HepG2 (cell line): ENCODE data around the gene MBLAC1. TPM values are rescaled to one million over a fixed set of nuclear protein-coding genes. Genes with fewer than 3 reads are reported as not detected.
A peak's percentile ranks its signal among the peaks of the same experiment; 100 is the strongest.

Experiments
- CREB1 ChIP-seq, 2 experiments: fragments of 450-650 bp in 1 of 2; IDR thresholded peaks; 2 replicates each; pipeline ENCODE4 v1.6.1; 2016 to 2017; ENCODE audit warnings: control low read depth in 1 of 2, mild to moderate bottlenecking in 1 of 2, missing compliant biosample characterization in 1 of 2, missing genetic modification characterization in 1 of 2
- ERF ChIP-seq: IDR thresholded peaks from 2 replicates; pipeline ENCODE4 v1.6.1; 2018; ENCODE audit warnings: missing biosample characterization, missing genetic modification reagents
- KLF16 ChIP-seq, 2 experiments: sonication (generic) in 1 of 2; formaldehyde crosslinking in 1 of 2; IDR thresholded peaks; 2 replicates each; pipeline versions ENCODE4 v1.6.1 to v1.8.0; 2016 to 2023; ENCODE audit warnings: missing genetic modification reagents in 2 of 2, missing compliant biosample characterization in 1 of 2
- MAFK ChIP-seq, 2 experiments: IDR thresholded peaks in 1 of 2; conservative IDR thresholded peaks in 1 of 2; 2 replicates each; pipeline ENCODE4 v1.6.1; 2011; ENCODE audit warnings: improper control_type of control experiment in 2 of 2, low read length in 2 of 2
- SSRP1 ChIP-seq: IDR thresholded peaks from 2 replicates; pipeline ENCODE4 v1.6.1; 2016; ENCODE audit warnings: control low read depth
- ZFP36L1 ChIP-seq: sonication (generic); formaldehyde crosslinking; IDR thresholded peaks from 2 replicates; pipeline ENCODE4 v1.8.0; 2022; ENCODE audit warnings: mild to moderate bottlenecking, missing genetic modification reagents, moderate library complexity
- ZNF629 ChIP-seq: sonication (generic); formaldehyde crosslinking; conservative IDR thresholded peaks from 2 replicates; pipeline ENCODE4 v1.5.0; 2020; ENCODE audit warnings: missing genetic modification reagents
- ZNF776 ChIP-seq: sonication (generic); formaldehyde crosslinking; IDR thresholded peaks from 2 replicates; pipeline ENCODE4 v1.4.0; 2020; ENCODE audit warnings: mild to moderate bottlenecking, missing genetic modification reagents
- ZSCAN9 ChIP-seq: IDR thresholded peaks from 2 replicates; pipeline ENCODE4 v1.6.1; 2016; ENCODE audit warnings: borderline replicate concordance
- polyA plus RNA-seq, 8 experiments: library from polyadenylated mRNA; depleted of rRNA in 3 of 8; stranded (reverse) in 7 of 8; unstranded in 1 of 8; fragments of >200 nt; fragmentation: Illumina TruSeq in 4 of 8; extraction: Trizol in 4 of 8; gene quantifications; 2 replicates each; pipeline versions ENCODE4 v1.2.1 to v1.2.3, GENCODE V29; 2011 to 2016; ENCODE audit warnings: low read depth in 4 of 8, missing spikeins in 1 of 8, mixed read lengths in 1 of 8; ENCODE audit not compliant: insufficient read depth in 1 of 8
- total RNA-seq, 5 experiments: library from RNA; depleted of rRNA; stranded (reverse); fragments of >200 nt; fragmentation: Illumina TruSeq; extraction: Trizol; gene quantifications; 2 replicates each; pipeline ENCODE4 v1.2.3, GENCODE V29; 2016; ENCODE audit warnings: low read depth in 1 of 5
- TF ChIP-seq, protein P1 (sequence below): IDR thresholded peaks from 2 replicates; pipeline ENCODE4 v1.6.1; 2016
- TF ChIP-seq, protein P2 (sequence below), 2 experiments: sonication (generic) in 1 of 2; formaldehyde crosslinking in 1 of 2; IDR thresholded peaks; 2 replicates each; pipeline versions ENCODE4 v1.4.0 to v1.6.1; 2018 to 2020; ENCODE audit warnings: missing genetic modification reagents in 2 of 2, borderline replicate concordance in 1 of 2, low read depth in 1 of 2, mild to moderate bottlenecking in 1 of 2, missing biosample characterization in 1 of 2
- TF ChIP-seq, protein P3 (sequence below): IDR thresholded peaks from 2 replicates; pipeline ENCODE4 v1.6.1; 2018; ENCODE audit warnings: missing genetic modification reagents

Gene MBLAC1
- total and polyA plus RNA-seq, 2 of the 13 experiments (the other 11 are each of a cell fraction or from before 2014, with no cell fraction given): 0.79 to 2.1 TPM

DNA sequence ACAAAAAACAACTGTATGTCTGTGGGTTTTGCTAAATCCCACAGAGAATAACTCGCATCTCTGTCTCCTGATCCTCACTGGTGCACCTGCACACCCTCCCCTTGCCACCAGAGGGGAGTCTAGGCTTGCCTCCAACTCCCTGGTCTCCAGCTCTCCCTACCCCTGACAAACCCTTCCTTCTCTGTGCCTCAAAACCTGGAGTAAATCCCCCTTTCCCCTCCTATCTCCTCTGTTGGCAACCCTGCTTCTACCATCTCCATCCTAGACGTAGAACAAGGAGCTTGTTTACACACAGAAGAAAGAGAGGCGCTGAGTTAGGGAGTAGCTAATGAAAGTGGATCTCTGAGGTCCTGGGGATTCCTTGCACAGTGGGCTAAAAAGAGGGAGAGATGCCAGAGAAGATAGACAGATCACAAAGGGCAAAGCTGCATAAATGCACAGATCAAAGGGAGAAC is 6.0 kb downstream of the MBLAC1 start (continued):
- TF ChIP-seq ZNF776 (no peak), MAFK (conservative IDR thresholded peaks at IDR 0.05 in 1 of 2, IDR thresholded peaks at IDR 0.05 in 1 of 2; ENCODE audit: low read length in 2 of 2) (0 out of 4 replicates have a peak, but pooled peaks of 1 of the 2 experiments have one; percentile 2), ZFP36L1 (CRISPR knock-in tag) (0 out of 2 replicates have a peak, but pooled peaks have one; percentile 13), KLF16 (CRISPR knock-in tag; IDR thresholded peaks at IDR 0.05) (peak in 1 of 2 experiments; percentile 49; a peak in 1 of 4 replicates), SSRP1 (no peak), ERF (CRISPR knock-in tag) (peak; percentile 77; the same call in 1 of the 2 replicates), ZSCAN9 (no peak), CREB1 (IDR thresholded peaks at IDR 0.05) (no peak), CREB1 (CRISPR knock-in tag; IDR thresholded peaks at IDR 0.05) (no peak), ZNF629 (CRISPR knock-in tag) (0 out of 2 replicates have a peak, but pooled peaks have one; percentile 11)
- TF ChIP-seq, protein P1, sequence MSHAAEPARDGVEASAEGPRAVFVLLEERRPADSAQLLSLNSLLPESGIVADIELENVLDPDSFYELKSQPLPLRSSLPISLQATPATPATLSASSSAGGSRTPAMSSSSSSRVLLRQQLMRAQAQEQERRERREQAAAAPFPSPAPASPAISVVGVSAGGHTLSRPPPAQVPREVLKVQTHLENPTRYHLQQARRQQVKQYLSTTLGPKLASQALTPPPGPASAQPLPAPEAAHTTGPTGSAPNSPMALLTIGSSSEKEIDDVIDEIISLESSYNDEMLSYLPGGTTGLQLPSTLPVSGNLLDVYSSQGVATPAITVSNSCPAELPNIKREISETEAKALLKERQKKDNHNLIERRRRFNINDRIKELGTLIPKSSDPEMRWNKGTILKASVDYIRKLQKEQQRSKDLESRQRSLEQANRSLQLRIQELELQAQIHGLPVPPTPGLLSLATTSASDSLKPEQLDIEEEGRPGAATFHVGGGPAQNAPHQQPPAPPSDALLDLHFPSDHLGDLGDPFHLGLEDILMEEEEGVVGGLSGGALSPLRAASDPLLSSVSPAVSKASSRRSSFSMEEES (CRISPR knock-in tag): 0 out of 2 replicates have a peak, but pooled peaks have one; percentile 0
- TF ChIP-seq, protein P2, sequence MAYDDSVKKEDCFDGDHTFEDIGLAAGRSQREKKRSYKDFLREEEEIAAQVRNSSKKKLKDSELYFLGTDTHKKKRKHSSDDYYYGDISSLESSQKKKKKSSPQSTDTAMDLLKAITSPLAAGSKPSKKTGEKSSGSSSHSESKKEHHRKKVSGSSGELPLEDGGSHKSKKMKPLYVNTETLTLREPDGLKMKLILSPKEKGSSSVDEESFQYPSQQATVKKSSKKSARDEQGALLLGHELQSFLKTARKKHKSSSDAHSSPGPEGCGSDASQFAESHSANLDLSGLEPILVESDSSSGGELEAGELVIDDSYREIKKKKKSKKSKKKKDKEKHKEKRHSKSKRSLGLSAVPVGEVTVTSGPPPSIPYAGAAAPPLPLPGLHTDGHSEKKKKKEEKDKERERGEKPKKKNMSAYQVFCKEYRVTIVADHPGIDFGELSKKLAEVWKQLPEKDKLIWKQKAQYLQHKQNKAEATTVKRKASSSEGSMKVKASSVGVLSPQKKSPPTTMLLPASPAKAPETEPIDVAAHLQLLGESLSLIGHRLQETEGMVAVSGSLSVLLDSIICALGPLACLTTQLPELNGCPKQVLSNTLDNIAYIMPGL (CRISPR knock-in tag; IDR thresholded peaks at IDR 0.05; ENCODE audit: borderline replicate concordance in 1 of 2, low read depth in 1 of 2): 0 out of 4 replicates have a peak, but pooled peaks of 1 of the 2 experiments have one; percentile 67
- TF ChIP-seq, protein P3, sequence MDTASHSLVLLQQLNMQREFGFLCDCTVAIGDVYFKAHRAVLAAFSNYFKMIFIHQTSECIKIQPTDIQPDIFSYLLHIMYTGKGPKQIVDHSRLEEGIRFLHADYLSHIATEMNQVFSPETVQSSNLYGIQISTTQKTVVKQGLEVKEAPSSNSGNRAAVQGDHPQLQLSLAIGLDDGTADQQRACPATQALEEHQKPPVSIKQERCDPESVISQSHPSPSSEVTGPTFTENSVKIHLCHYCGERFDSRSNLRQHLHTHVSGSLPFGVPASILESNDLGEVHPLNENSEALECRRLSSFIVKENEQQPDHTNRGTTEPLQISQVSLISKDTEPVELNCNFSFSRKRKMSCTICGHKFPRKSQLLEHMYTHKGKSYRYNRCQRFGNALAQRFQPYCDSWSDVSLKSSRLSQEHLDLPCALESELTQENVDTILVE (CRISPR knock-in tag): 0 out of 2 replicates have a peak, but pooled peaks have one; percentile 29
